ENCODE measurements around the gene AKNAD1.

DNA sequence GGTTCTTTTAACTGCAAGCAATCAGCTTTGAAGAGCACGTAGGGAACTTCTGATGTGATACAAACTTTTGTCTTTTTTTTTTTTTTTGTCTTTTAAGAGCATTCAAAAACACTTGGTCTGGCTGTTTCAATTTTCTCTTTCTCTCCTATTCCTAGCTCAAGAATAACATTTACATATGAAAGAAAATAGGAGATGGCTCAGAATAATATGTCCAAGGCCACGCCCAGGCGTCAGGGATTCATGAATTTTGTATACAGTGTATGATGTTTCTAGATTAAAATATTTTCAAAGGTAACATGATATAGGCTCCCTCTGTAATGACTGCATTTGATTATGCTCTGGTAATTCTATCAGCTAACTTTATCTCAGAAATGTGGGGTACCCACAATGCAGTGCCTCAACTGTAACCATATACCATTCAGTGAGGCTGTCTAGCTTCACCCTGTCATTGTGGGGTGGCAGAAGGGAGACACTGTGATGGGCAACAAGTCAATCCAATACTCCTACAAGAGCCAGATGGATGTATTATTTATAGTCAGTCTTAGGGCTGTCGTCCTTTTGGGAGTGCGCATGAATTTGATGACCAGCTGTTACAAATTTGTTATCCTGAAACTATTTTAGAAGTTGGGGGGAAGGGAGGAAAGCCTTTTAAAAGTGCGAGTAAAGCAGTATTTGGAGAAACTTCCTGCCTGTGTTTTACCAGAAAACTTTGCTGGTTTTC, 1.5 kb upstream of the AKNAD1 start:
- TF ChIP-seq OSR1 (CRISPR knock-in tag; IDR thresholded peaks at IDR 0.05), result no peak
- no peak for TF ChIP-seq ZFP30 (CRISPR knock-in tag; IDR thresholded peaks at IDR 0.05)
- no peak for TF ChIP-seq SNAI2 (CRISPR knock-in tag; IDR thresholded peaks at IDR 0.05)
- no peak for TF ChIP-seq RARB (CRISPR knock-in tag; IDR thresholded peaks at IDR 0.05)
- TF ChIP-seq ESRRG (CRISPR knock-in tag; IDR thresholded peaks at IDR 0.05), result no peak
- TF ChIP-seq CSDC2 (CRISPR knock-in tag; IDR thresholded peaks at IDR 0.05), result no peak
- TF ChIP-seq TOX (CRISPR knock-in tag; IDR thresholded peaks at IDR 0.05; ENCODE audit: borderline replicate concordance), result no peak
- TF ChIP-seq PATZ1 (CRISPR knock-in tag; IDR thresholded peaks at IDR 0.05; ENCODE audit: borderline replicate concordance), result no peak
